Tongue (tissue), 2 donors: ENCODE data around the gene STX10. TPM values are rescaled to one million over a fixed set of nuclear protein-coding genes. Genes with fewer than 3 reads are reported as not detected.

Experiments used
- DNase-seq: peaks from one replicate; pipeline ENCODE4 v3.0.0-alpha.2; 2015
- total RNA-seq: library from RNA; depleted of rRNA; stranded (reverse); fragments of >200 nt; gene quantifications from one replicate; pipeline ENCODE4 v1.2.3, GENCODE V29; 2014

The STX10 gene
- total RNA-seq, 1 donor from 2014 or later = 48.4 TPM

DNA sequence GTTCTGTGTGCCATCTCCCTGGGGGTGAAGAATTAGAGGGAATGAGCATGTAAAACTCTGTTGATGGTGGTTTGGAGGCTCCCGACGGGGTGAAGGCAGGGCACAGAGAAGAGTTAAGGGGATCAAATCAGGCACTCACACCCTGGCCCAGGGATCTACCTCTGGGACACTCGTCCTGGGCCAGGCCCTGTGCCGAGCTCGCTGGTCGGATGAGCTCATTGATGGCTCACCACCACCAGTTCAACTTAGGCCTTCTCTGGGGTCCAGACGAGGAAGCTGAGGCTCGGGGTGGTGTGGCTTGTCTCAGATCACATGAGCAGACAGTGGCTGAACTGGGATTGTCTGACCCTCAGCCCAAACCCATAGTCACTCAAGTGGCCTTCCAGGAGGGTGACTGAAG, 30.5 kb downstream of the STX10 start:
- DNase-seq = no peak

DNA sequence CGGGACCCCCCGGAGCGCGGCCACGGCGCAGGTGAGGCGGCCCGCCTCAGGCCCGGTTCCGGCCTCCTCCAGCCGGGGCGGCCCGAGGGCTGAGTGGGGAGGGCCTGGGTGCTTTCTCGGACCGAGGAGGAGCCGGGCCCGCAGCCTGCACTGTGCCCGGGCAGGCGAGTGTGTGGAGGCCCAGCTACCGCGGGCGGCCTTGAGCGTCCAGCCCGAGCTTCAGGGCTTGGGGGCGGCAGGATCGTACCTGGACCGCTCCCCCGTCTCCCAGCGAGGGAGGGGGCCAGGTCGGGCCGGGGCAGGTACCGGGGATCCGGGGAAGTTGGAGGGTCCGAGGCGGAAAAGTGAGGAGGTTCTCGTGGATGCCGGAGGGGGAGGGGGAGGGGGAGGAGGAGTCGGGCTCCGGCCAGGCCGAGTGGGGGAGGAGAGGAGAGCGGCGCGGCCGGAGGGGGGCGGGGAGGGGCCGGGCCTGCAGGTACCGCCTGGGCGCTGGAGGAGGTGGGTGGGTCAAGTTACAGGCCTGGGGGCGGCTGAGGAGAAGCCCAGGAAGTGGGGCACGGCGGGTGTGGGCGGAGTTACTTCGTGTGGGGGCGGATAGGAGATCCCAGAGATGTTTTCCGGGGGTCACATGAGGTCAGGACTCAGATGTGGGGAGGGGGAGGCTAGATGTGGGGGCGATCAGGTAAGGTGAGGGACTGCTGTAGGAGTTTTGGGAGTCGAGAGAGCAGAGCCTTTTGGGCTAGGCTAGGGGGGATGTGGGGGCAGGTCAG, 31.6 kb downstream of the STX10 start:
- peak; percentile 28 for DNase-seq

DNA sequence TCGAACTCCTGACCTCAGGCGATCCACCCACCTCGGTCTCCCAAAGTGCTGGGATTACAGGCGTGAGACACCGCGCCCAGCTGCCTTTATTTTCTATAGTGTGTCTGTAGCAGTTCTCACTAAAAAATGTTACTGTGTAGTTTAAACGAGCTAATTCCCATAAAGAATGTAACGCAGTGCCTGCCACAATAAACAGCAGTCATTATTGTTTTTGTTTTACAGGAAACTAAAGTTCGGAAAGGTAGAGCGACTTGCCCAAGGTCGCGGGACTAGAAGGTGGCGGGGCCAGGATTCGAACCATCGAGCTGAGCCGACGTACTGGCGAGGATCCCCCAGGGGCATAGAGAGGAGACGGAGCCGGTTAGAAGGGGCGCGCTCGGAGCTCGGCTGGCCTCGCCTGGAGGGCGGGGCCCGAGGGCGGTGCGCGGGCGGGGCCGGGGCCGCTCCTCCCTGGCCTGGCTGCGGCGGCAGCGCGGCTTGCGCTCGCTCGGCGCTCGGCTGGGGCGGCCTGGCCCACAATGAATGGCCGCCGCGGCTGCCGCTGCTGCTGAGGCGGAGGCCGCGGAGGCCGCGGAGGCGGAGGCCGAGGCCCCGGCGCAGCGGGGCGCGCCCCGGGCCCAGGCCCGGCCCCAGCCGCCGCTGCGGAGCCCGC, 32.3 kb downstream of the STX10 start, which contains the start of gene NACC1:
Gene NACC1 (plus strand): TSS at position 493 of the 652 bp plus-strand sequence. CDS start 16,944 bp downstream, outside the sequence.
- DNase-seq = peak; percentile 95

DNA sequence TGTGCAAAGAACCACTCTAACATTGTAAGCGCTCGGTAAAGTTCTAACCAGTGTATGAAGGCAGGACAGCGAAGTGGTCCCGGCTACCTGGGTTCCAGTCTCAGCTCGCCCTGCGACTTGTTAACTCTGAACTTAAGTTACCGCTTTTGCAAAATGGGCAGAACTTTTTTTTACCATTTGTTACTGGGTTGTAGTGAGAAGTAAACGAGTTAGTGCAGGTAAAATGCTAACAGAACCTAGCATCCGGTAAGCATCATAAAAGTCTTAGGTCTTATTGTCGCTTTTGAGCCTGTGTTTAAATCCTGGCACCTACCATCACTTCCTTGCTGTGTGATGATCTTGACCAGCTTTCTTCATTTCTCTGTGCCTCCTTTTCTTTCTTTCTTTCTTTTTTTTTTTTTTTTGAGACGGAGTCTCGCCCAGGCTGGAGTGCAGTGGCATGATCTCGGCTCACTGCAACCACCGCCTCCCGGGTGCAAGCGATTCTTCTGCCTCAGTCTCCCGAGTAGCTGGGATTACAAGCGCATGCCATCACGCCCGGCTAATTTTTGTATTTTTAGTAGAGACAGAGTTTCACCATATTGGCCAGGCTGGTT, 32.9 kb downstream of the STX10 start:
- DNase-seq = no peak

DNA sequence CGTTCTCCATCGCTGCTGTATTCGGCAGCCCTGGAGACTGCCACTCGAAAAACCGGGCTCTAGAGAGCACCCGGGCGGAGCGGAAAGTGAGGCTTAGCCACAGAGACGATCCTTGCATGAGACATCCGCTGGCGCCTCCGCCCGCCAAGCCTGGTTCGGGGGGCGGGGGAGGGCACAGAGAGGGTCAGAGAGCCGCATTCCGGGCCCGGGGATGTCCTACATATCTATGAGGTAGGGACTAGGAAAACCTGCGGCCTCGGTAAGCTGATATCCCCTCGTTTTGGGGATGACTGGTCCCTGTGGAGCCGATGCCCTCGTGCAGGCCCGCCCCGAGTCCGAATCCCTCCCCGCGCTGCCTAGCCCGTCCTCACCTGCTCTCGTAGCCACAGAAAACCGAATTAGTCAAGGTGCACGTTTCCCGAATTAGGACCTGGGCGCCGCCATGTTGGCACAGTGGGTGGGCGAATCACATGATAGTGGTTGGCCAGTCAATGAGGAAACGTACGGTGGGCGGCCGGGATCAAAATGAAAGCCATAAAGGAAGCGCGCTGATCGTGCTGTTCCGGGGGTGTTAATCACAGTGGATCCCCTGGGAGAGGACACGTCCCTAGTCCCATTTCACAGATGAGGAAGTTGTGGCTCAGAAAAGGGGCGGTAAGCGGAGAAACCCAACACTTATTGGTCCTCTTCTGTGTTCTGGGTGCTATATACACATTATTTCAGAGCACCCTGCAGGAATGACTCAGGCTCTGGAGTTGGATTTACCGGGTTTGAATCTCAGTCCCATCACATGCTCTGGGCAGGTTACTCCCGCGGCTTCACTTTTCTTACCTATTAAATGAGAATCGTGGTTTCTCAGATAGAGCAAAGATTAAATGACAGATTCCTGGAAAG, 33.6 kb downstream of the STX10 start, which contains the start of gene TRMT1:
Gene TRMT1 (minus strand): TSS at position 459 of the 894 bp plus-strand sequence. CDS start 341 bp downstream, at position 118.
- peak; percentile 96 for DNase-seq

DNA sequence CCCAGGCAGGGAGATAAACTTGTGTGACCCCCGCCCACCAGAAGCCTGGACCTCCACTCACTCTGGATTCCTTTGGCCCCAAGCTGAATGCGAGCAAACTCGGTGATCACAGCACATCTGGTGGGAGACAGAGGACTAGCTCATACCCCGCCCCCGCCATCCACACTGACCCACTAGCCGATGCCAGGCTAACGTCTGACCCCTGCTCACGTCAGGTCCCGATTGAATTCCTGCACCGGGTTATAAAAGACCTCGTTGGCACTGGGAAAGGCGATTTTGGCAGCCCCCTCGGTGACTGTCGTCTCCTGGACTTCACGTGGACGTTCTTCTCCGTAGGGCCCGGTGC, 34.3 kb downstream of the STX10 start:
- no peak for DNase-seq

DNA sequence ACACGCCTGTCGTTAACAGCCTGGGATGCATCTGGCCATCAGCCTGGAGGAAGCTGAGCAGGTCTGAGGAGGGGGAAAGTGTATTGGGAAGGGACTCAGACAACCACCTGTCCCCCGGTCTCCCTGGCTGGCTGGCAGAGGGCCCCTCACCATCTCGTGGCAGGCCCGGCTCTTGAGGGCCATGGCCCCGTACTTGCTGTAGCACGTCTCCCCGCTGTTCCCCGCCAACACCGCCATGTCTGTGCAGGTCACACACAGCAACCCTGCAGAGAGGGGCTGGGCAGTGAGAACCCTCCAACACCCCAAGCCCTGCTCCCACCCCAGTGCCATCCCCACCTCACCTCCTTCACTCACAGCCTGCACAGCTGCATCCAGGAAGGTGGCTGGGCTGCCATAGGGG, 37.6 kb downstream of the STX10 start:
- DNase-seq = no peak

DNA sequence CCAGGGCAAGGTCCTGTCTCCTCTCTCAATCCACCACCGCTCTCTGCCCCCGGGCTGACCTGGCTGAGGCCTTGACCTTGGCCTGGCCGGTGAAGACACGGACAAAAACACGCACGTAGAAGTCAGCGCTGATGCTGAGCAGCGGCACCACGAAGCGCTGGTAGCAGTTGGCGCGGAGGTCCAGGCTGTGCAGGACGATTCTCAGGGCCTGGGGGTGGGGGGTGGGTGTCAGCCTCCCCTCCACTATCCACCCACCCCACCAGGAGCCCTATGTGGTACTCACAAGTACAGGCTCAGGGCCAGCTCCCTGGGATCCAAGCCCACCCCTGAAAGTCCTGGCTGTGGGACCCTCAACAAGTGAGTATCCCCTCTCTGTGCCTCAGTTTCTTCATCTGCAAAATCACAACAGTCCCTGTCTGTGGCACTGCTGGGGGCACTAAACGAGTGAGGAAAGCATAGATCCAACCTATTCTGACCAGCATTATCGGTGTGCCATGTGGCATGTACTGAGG, 40.0 kb downstream of the STX10 start:
- DNase-seq = no peak

DNA sequence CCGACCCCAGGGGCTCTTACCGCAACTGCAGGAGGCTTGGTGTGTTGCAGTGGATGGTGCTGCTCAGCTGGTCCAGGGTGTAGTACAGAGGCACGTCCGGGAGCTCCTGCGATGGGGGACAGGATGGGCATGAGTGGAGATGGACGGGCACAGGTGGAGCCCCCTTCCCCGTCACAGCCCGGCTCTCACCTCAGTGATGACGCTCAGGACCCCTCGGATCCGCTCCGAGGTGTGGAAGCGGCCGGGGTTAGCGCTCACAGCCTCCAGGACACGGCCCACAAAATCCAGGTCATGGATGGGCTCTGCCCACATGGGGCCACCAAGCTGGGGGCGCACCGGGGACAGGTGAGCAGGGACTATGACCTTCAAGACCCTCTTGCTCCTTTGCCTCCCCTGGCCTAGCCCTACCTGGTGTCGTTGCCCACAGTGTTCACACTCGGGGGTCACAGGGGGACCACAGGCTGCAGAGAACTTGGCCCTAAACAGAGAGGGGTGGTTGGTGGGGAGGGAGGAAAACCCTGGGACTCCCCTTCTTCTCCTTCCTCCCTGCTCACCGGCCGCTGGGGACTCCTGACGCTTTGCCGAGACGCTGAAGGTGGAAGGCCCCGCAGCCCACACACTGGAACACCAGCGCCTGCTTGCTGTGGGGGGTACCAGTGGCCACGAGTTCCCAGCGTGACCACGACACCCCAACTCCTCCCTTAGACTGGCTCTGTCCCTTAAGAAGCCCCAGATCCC, 40.6 kb downstream of the STX10 start:
- no peak for DNase-seq

DNA sequence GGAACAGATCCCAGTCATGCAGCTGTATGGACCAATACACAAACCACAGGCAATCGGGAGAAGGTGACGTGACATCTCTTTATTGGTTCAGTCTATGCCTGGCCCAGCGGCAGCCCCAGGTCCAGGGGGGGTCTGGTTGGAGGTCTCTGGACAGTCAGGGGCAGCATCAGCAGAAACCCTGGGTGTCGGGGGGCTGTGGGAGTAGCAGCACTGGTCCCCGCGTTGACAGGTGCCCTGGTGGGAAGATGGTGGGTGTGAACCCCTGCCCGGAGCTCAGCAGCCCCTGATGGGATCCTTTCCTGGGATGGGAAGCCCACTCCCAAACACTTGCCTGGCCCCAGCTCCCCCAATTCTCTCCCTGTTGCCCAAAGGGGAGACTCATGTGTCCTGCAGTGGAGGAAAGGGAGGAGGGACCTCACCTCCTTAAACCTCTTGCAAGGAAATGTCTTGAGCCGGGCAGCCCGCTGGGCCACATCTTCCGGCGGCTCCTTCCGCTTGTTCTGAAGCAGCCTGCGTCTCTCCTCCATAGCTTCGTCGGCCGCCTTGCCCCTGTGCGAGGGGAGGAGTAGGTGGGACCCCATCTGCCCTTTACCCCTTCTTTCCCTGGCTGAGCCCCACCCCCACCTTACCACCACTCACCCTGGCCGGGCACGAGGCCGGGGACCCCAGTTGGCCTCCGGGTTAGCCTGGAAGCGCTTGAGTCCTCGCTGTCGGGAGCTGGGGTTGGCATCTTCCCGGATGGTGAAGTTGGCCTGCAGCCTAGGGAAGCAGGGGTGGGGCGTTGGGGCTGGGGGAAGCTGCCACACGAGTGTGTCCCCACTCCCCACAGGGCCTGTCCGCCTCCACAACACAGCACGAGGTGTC, 45.1 kb downstream of the STX10 start:
- DNase-seq = no peak

DNA sequence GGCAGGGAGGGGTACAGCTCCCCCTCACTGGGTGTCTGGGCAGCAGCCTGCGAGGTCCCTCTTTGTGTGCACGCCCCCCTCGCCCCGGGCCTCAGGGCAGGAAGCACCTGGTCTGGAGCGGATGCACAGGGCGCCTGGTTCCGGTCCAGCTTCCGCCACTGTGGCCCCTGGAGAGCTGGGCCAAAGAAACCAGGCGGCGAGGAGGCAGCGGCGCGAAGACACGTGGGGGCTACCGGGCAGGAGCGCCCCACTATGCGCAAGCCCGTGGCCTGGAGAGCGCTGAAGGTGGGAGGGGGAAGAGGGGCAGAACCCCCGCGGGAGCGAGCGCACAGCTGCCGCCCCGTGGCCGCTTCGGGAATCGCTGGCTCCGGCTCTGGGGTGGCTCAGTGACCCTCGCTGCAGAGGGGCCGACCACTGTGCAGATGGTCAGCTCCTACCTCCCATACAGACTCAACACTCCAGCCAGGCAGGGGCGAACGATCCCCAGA, 45.8 kb downstream of the STX10 start:
- DNase-seq = peak; percentile 45

DNA sequence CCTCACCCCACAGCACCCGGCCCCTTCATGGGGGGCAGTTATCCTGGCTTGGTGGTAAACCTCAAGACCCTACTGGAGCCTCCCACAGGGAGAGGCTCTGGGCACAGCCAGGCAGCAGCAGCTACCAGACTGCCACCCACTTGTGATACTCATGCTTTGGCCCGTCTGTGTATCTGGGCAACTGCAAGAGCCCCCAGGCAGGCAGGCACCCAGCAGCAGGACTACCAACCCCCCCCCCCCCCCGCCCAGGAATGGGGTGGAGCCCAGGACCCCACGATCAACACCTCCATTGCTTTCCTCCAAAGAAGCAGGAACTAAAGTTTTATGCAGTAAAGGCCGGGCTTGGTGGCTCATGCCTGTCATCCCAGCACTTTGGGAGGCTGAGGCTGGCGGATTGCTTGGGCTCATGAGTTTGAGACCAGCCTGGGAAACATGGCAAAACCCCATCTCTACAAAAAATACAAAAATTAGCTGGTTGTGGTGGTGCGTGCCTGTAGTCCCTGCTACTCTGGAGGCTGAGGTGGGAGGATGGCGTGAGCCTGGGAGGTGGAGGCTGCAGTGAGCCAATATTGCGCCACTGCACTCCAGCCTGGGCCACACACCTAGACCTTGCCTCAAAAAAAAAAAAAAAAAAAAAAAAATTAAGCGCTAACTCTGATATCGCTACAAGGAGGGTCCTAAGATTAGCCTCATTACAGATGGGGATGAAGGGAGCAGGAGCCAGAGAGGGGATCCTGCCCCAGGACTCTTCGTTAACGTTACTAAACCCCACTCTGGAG, 46.4 kb downstream of the STX10 start:
- no peak for DNase-seq

DNA sequence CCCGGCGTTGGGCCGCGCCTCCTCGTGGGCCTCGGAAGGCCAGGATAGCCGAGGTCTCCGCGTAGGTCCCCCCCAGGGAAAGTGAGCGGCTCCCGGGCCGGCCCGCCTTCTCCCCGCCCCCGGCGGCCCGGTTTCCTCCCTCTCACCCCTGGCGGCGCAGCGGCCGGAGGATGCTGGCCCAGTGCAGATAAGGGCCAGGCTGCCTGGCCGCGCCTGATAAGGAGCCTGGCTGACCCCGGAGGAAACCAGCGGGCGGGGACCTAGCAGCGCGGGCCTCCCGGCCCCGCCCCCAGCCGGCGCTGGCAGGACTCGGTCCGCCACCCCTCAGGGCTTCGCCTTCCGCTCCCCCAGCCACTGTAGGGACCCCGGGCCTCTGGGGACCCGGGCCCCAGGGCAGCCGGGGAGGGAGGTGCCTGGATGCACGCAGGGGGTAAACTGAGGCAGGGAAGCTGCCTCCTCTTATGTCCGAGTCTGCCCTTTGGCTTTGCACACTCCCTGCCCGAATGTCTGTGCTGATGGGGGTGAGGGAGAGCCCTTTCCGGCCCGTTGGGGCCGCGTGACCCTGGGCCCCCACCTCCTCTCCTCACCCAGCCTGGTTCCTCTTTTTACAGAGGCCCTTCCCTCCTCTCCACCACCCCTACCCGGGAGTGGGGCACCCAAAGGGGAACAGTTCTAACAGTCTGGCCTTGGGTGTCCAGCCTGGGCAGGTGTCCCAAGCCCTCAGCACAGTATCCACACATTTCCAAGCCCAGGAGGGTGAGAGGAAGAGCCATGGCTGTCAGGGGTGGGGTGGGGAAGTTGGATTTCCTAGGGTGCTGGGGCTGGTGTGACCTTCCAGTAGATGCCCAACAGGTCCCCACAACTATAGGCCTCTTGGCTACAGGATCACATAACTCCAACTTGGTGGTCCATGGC, 47.3 kb downstream of the STX10 start, which contains the start of gene LYL1:
Gene LYL1 (minus strand): TSS at position 193 of the 915 bp plus-strand sequence. CDS start 1,687 bp downstream, outside the sequence.
- DNase-seq = peak; percentile 20

DNA sequence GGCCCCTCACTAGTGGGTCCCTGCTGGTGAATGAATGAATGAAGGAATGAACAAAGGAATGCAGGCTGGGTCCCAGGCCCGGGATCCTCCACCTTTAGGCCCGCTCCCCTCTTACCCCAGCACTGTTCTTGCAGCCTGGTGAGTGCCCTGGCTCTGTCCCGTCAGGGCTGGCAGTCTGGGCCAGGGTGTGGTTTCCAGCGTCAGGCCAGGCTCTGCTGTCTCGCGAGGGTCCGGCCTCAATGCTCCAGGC, 47.8 kb downstream of the STX10 start:
- DNase-seq = no peak

DNA sequence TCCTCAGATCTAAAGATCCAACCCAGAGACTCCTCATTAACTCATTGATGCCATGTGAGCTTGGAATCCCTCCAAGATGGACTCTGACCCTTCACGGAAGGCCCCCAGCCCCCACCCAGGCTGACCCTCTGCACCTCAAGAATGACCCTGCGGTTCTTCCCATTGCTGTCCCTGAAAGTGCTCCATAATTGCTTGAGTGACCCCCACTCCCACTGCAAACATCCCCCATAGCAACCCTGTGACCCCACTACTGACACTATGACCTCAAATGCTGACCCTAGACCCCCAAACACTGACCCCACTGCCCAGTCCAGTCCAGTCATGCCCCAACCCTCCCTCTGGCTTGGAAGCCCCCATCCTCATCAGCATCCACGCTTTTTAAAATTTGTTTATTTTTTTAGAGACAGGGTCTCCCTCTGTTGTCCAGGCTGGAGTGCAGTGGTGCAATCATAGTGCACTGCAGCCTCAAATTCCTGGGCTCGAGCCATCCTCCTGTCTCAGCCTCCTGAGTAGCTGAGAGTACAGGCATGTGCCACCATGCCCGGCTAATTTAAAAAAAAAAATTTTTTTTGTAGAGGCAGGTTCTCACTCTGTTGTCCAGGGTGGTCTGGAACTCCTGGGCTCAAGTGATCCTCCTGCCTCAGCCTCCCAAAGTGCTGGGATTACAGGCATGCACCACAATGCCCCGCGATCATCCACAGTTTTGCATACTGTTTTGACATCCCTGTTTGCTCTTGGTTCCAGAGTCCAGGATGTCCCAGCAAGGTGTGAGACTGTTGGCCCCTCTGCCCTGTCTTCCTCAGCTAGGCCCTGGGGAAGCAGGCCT, 48.4 kb downstream of the STX10 start:
- no peak for DNase-seq

DNA sequence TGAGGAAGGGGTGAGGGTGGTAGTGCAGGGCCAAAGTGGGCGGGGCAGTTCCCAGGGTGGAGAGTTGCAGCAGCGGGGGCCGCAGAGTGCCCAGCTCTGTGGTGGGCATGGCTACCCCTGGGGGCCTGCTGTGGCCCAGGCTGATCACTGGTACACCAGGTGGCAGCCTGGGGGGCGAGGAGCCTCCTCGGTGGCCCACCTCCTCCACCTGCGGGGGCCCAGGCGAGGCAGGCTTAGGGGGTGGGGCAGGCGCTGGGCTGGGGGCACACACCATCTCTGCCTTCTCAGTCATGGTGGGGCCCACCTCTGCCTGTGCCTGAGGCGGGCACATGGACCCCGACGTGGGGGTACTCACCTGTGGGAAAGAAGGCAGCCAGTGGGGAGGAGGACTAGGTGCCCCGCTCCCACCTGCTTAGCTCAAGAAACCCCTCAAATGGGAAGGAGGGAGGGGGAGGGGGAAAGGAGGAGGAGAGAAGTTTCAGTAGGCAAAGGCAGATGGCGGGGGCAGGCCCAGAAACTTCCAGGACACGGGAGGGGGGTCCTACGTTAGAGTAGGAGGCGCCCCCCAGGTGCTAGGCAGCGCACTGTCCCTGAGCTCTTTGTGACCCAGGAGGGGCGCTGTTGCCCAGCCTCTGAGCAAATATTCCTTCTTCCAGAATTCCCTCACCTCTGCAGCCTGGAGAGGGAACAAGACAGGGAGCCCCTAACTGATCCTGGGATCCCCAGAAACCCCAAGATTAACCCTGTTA, 49.2 kb downstream of the STX10 start:
- DNase-seq = no peak
